Effector memory CD8-positive, alpha-beta T cell (primary cell): ENCODE results near the gene MKKS.
A peak's percentile ranks its signal among the peaks of the same experiment; 100 is the strongest.

Source experiments
- ATAC-seq: fragments of 150-1000 bp; cut with Tn5 transposase; replicated peaks from 2 replicates; pipeline ENCODE4 v1.10.0; 2021; ENCODE audit warnings: mild to moderate bottlenecking, moderate library complexity
- DNase-seq, 3 experiments: peaks; one replicate each; pipeline ENCODE4 v3.0.0; 2021
- H3K27ac Mint-ChIP-seq, 2 donors: one replicate each; pipeline ENCODE4 v1.8.0; 2022; ENCODE audit warnings: mild to moderate bottlenecking in 2 of 2, mixed read lengths in 2 of 2, moderate library complexity in 2 of 2
- H3K27me3 Mint-ChIP-seq, 2 donors: one replicate each; pipeline ENCODE4 v1.8.0; 2022; ENCODE audit warnings: mixed read lengths in 2 of 2
- H3K36me3 Mint-ChIP-seq: one replicate; pipeline ENCODE4 v1.8.0; 2022; ENCODE audit warnings: mild to moderate bottlenecking, moderate library complexity, mixed read lengths; ENCODE audit not compliant: insufficient read depth
- H3K4me1 Mint-ChIP-seq, 2 donors: one replicate each; pipeline ENCODE4 v1.8.0; 2022; ENCODE audit warnings: low read depth in 2 of 2, mixed read lengths in 2 of 2
- H3K4me3 Mint-ChIP-seq, 2 donors: one replicate each; pipeline ENCODE4 v1.8.0; 2022; ENCODE audit warnings: mild to moderate bottlenecking in 2 of 2, mixed read lengths in 2 of 2, moderate library complexity in 2 of 2
- H3K9me3 Mint-ChIP-seq, 2 donors: one replicate each; pipeline ENCODE4 v1.8.0; 2022; ENCODE audit warnings: mixed read lengths in 2 of 2

Gene MKKS

DNA sequence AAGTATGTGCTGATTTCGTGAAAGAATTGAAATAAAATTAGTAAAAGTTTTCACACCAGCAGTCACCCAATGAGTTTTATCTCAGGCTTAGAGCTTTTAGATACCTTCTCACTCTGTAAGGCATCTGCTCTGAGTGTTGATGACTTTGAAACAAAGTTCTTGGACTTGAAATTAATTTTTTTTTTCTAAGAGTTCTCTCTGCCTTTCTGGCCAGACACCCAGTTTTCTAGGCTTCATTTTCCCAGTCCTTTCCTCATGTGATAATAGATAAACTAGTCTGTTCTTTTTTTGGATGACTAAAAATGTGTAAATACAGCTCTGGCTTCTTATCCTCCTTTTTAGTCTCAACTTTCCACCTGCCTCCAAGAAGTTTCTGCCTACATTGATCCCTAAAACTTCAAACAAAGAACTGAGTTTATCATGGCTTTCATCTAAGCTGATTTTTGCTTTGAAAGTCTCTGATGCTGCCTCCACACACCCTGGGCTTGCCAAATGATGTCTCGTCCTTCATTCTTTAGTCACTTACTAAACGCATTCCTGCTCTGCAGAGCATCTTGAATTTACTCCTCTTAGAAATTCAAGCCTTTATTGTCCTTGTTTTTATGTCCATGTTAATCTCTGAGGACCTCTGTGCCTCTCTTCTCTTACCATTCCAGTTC is 33.8 kb upstream of the MKKS start:
- H3K4me1 Mint-ChIP-seq = peaks cover 3 to 7% of the 10 kb centered on the region in 2 donors
- no peak overlapping the region for H3K4me3 Mint-ChIP-seq
- H3K27ac Mint-ChIP-seq = no peak overlapping the region
- no peaks in the 10 kb centered on the region for H3K36me3 Mint-ChIP-seq
- ATAC-seq (no peak), DNase-seq (no peak)
- no peaks in the 10 kb centered on the region for H3K27me3 Mint-ChIP-seq
- H3K9me3 Mint-ChIP-seq = peaks cover 1 to 6% of the 10 kb centered on the region in 2 donors

DNA sequence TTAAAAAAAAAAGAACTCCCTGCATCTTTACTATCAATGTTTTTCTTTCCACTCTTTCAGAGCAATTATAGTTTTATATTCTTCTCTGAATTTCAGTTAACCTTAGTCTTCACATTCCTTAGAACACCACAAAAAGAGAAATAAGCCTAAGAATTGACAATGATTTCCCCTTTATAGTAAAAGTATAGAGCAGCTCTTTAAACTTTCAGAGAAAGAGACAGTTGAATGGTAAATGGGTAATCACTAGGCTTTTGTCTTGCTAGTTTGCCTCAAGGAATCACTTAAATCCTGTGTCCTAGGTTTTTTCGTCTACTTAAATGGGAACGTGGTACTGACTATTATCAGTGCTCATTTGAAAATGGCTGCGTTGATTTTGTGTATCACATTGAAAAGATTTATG is 32.8 kb upstream of the MKKS start:
- H3K27ac Mint-ChIP-seq = no peak overlapping the region
- H3K36me3 Mint-ChIP-seq = no peaks in the 10 kb centered on the region
- DNase-seq (no peak), ATAC-seq (no peak)
- H3K4me1 Mint-ChIP-seq = peaks cover 3 to 9% of the 10 kb centered on the region in 2 donors
- no peak overlapping the region for H3K4me3 Mint-ChIP-seq
- no peaks in the 10 kb centered on the region for H3K27me3 Mint-ChIP-seq
- H3K9me3 Mint-ChIP-seq = peaks cover 1 to 9% of the 10 kb centered on the region in 2 donors

DNA sequence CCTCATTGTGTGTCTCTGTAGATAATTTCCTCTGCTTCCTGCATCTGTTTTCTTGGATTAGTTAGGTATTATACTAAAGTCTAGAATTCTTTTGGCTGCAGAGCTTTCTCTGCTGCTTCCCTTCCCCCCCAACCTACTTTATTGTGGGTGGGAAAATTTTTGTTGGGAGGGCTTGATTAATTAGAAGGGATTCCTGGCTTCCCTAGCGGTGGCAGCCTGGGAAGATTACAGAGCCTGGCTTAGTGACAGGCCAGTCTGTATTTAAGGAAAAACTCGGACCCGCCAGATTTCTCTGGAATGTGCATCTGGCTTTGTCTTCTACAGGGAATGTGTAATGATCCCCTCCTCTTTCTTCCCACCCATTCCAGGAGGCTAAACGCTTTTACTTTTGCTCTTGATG is 32.3 kb upstream of the MKKS start:
- H3K27me3 Mint-ChIP-seq = no peaks in the 10 kb centered on the region
- peaks cover 1 to 9% of the 10 kb centered on the region in 2 donors for H3K9me3 Mint-ChIP-seq
- no peak overlapping the region for H3K27ac Mint-ChIP-seq
- DNase-seq = no peak
- no peaks in the 10 kb centered on the region for H3K36me3 Mint-ChIP-seq
- H3K4me1 Mint-ChIP-seq = peaks cover 3 to 9% of the 10 kb centered on the region in 2 donors
- no peak overlapping the region for H3K4me3 Mint-ChIP-seq
- ATAC-seq = no peak

DNA sequence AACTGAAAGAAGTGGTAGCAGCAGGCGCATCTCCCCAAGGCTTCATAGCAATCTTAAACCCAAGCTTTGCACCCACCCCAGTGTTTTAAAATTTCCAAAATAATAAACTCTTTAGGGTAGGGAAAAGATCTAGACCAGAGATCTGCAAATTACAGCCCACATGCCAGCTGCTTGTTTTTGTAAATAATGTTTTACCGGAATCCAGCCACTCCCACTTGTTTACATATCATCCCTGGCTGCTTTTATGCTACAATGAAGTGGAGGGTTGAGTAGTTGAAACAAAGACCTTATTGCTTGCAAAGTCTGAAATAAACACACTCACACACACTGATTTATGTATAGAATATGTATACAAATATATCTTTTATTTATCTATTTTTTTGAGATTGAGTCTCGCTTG is 31.1 kb upstream of the MKKS start:
- Mint-ChIP-seq H3K27ac (no peak overlapping the region), H3K4me3 (no peak overlapping the region), H3K36me3 (no peaks in the 10 kb centered on the region), H3K27me3 (no peaks in the 10 kb centered on the region), H3K4me1 (peaks cover 3 to 7% of the 10 kb centered on the region in 2 donors), H3K9me3 (peaks cover 1 to 9% of the 10 kb centered on the region in 2 donors)
- DNase-seq (no peak), ATAC-seq (no peak)

DNA sequence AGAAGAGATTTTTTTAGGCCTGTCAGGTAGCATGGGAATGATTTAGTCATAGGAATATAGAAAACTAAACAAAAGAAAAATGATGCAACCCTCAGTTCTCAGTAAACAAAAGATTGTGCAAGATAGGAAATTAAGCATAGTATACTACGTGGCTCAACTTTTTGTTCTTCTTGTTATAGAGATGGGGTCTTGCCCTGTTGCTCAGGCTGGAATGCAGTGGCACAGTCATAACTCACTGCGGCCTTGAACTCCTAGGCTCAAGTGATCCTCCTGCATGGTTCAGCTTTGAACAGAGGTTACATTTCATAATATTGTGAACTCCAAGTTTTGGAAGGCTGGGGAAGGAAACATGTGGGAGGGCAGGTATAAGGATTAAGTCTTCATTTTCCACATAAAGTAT is 29.6 kb upstream of the MKKS start:
- no peaks in the 10 kb centered on the region for H3K27me3 Mint-ChIP-seq
- no peak overlapping the region for H3K27ac Mint-ChIP-seq
- no peaks in the 10 kb centered on the region for H3K36me3 Mint-ChIP-seq
- H3K4me3 Mint-ChIP-seq = no peak overlapping the region
- peaks cover 0 to 6% of the 10 kb centered on the region in 2 donors for H3K4me1 Mint-ChIP-seq
- DNase-seq = no peak
- ATAC-seq = no peak
- H3K9me3 Mint-ChIP-seq = peaks cover 1 to 9% of the 10 kb centered on the region in 2 donors

DNA sequence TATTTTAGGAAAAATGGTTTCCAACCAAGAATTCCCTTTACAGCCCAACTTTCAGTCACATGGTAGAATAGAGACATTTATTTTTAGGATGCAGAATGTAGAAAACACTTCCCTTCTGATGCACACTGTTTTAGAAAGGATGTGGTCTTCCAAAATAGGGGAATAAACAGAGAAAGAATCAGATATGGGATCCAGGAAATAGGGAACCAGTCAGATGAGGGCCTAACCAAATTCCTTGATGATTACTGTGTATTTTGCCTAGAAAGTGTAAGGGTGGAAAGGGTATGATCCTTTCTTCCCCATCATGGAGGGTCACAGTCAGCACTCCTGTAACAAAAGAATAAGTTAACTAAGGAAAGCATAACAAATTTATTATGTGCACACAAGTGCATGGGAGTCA is 28.5 kb upstream of the MKKS start:
- Mint-ChIP-seq H3K36me3 (no peaks in the 10 kb centered on the region), H3K27me3 (no peaks in the 10 kb centered on the region), H3K9me3 (peaks cover 1 to 9% of the 10 kb centered on the region in 2 donors), H3K27ac (no peak overlapping the region), H3K4me1 (peaks cover 0 to 5% of the 10 kb centered on the region in 2 donors), H3K4me3 (no peak overlapping the region)
- ATAC-seq (no peak), DNase-seq (no peak)

DNA sequence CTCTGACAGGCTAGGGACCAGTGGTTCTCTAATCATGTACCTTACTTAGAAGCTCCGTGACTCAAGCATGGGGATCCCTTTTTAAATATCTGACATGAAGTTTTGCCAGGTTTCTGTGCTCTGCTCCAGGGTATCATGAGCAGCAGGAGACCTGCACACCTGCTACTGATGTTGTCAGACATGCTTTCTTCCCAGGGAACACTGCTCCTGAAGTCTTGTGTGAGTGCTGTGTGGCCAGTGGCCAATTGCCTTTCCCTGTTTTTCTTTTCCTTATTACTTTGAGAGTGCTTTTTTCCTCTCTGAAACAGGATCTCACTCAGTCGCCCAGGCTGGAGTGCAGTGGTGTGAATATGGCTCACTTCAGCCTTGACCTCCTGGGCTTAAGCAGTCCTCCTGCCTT is 27.5 kb upstream of the MKKS start:
- peaks cover 1 to 9% of the 10 kb centered on the region in 2 donors for H3K9me3 Mint-ChIP-seq
- DNase-seq = no peak
- no peak overlapping the region for H3K4me3 Mint-ChIP-seq
- H3K27me3 Mint-ChIP-seq = no peaks in the 10 kb centered on the region
- H3K36me3 Mint-ChIP-seq = no peaks in the 10 kb centered on the region
- H3K27ac Mint-ChIP-seq = no peak overlapping the region
- ATAC-seq = no peak
- H3K4me1 Mint-ChIP-seq = peaks cover 0 to 5% of the 10 kb centered on the region in 2 donors

DNA sequence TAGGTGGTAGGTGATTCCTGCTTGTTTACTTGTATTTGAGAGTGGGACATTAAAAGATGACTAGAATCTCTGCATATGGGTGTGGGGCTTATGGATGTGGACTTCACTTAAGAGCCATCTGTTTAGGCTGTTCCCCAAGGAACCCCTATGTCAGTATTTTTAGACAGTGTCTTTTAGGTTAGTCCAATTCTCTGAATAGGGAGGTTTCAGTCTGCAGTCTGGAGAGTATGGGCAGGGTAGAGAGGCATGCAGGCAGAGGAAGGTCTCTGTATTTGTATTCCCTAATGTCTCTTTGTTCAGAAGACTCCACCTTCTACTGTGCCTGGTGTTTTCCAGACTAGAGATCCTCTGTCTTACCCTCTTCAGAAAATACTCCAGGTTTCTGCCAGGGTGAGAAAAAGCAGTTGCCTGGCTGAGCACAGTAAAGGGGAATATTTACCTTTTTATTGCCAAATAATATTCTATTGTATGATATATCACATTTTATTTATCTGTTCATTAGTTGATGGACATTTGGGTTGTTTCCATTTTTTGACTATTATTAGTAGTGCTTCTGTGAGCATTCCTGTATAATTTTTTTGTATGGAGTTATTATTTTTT is 20.2 kb upstream of the MKKS start:
- no peaks in the 10 kb centered on the region for H3K9me3 Mint-ChIP-seq
- H3K4me3 Mint-ChIP-seq = no peak overlapping the region

DNA sequence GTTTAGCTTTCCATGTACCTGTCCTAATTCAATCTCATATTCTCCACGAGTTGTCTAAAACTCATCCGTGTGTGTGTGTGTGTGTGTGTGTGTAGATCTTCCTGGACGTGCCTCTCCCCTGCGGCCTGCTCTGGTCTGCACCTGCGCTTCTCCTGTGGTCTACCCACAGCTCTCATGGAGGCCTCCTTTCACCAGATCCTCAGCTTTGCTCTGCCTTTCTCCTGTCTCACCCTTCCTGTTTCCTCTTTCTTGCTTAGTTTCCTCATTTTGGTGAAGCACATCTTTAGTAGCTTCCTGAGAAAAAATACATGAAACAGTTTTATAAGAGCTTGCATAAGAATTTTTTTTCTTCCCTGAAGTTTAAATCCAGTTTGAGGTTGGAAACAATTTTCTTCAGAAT is 19.2 kb upstream of the MKKS start:
- H3K27ac Mint-ChIP-seq = peak overlapping the region; percentile 77 to 88
- no peaks in the 10 kb centered on the region for H3K27me3 Mint-ChIP-seq
- H3K36me3 Mint-ChIP-seq = peaks cover 3% of the 10 kb centered on the region
- DNase-seq = no peak
- ATAC-seq = peak; percentile 67
- H3K4me1 Mint-ChIP-seq = peaks cover 16 to 18% of the 10 kb centered on the region in 2 donors
- H3K4me3 Mint-ChIP-seq = peak overlapping the region; percentile 5 to 58
- no peaks in the 10 kb centered on the region for H3K9me3 Mint-ChIP-seq

More for the DNA sequence above, 20.2 kb upstream of the MKKS start:
- DNase-seq = no peak
- Mint-ChIP-seq H3K4me1 (peaks cover 16 to 18% of the 10 kb centered on the region in 2 donors), H3K27ac (peak overlapping the region; percentile 77 to 88), H3K27me3 (no peaks in the 10 kb centered on the region), H3K36me3 (peaks cover 3% of the 10 kb centered on the region)
- no peak for ATAC-seq

DNA sequence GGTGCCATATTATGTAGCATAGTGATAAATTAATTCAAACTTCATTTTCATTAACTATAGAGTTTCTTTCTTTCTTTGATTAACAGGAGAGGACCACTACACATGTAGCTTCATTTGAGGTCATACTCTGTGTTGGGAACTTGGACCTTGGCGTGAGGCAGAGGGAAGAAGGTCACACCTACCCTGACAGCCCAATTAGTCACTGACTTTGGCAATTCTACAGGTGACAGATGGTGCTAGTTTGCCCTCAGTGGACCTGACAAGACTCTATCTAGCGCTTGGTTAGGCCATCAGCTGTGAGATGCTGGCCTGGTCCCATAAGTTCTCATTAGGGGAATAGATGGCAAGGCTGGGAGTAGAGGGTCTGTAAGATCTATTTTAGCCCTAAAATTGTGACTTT is 15.2 kb upstream of the MKKS start:
- Mint-ChIP-seq H3K27ac (no peak overlapping the region), H3K9me3 (no peaks in the 10 kb centered on the region), H3K27me3 (no peaks in the 10 kb centered on the region), H3K36me3 (peaks cover 6% of the 10 kb centered on the region), H3K4me1 (peaks cover 28 to 30% of the 10 kb centered on the region in 2 donors), H3K4me3 (no peak overlapping the region)
- no peak for ATAC-seq
- DNase-seq = no peak

DNA sequence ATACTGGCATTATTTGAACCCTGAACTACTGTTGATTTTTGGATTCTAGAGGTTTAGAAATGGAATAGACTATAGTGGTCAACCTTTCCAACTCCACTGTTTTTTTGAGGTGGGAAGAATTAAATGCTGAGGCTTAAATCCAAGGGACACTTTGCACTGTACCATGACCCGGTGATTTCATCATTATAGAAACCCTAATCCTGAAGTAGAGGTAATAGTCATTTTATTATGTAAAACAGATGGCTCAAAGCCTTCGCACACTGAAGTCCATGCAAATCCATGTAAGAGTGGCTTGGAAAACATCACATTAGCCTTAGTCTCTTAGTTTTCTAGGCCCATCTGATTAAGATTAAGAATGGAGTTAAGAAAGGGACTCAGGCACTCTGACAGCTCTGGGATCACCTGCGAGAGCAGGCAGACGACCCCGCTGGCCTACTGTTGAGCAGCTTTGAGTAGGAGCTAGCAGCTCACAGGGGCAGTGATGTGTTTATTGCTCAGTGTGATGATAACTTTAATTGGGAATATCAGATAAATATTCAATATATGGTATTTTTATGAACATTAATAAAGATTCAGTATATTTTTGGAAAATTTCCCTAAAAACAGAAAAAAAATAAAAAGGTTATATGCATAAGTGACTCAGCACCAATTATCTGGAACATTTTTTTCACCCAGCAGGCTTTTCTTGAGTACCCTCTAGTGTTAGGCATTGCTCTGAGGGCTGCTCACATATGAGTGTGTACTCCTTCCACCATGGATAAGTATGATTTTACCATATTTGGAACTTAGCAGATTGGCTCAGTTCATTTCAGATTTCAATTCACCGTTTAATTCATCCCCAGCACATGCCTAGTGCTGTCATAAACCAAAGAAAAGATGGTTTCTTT is 14.5 kb upstream of the MKKS start:
- no peak for ATAC-seq
- peaks cover 6% of the 10 kb centered on the region for H3K36me3 Mint-ChIP-seq
- H3K27me3 Mint-ChIP-seq = no peaks in the 10 kb centered on the region
- DNase-seq = no peak
- H3K4me1 Mint-ChIP-seq = peaks cover 21 to 23% of the 10 kb centered on the region in 2 donors
- peak overlapping the region in 1 of 2 donors; percentile 70 for H3K27ac Mint-ChIP-seq
- no peaks in the 10 kb centered on the region for H3K9me3 Mint-ChIP-seq
- peak overlapping the region in 1 of 2 donors; percentile 63 for H3K4me3 Mint-ChIP-seq

DNA sequence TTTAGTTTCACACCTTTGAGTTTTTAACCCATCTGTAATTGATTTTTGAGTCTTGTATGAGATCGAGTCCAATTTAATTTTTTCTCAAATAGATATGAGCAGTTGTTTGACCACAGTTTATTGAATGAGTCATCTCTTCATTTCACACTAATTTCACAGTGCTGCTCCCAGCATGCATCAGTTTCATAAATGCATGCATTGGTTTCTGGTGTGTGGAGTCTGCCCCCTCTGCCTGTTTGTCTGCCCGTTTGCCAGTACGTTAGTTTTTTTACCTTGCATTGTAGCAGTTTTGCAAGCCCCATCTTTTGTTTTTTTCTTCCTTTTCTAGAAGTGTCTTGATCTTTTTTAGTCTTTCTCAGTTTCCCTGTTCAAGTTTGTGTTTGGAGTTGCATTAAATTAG is 13.0 kb upstream of the MKKS start:
- peak; percentile 100 for ATAC-seq
- Mint-ChIP-seq H3K9me3 (no peaks in the 10 kb centered on the region), H3K27ac (peak overlapping the region; percentile 62 to 70), H3K4me1 (peaks cover 12 to 15% of the 10 kb centered on the region in 2 donors), H3K27me3 (no peaks in the 10 kb centered on the region), H3K4me3 (peak overlapping the region; percentile 63 to 71), H3K36me3 (peaks cover 3% of the 10 kb centered on the region)
- DNase-seq = peak; percentile 44 to 59 (median 46)

DNA sequence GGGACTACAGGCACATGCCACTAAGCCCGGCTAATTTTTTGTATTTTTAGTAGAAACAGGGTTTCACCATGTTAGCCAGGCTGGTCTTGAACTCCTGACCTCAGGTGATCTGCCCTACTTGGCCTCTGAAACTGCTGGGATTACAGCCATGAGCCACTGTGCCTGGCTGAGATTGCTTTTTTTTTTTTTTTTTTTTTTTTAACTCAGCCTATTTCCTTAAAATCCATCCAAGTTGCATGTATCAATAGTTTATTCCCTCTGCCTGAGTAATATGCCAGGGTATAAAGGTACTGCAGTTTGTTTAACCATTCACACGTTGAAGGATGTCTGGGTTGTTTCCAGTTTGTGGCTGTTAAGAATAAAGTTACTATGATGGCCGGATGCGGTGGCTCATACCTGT is 11.7 kb upstream of the MKKS start:
- H3K9me3 Mint-ChIP-seq = no peaks in the 10 kb centered on the region
- peaks cover 11 to 18% of the 10 kb centered on the region in 2 donors for H3K4me1 Mint-ChIP-seq
- H3K27ac Mint-ChIP-seq = peak overlapping the region in 1 of 2 donors; percentile 20
- no peak for ATAC-seq
- H3K4me3 Mint-ChIP-seq = no peak overlapping the region
- peaks cover 3% of the 10 kb centered on the region for H3K36me3 Mint-ChIP-seq
- H3K27me3 Mint-ChIP-seq = no peaks in the 10 kb centered on the region
- DNase-seq = no peak
